Measurements from ENCODE around the gene INPP5B. TPM values are rescaled to one million over a fixed set of nuclear protein-coding genes. Genes with fewer than 3 reads are reported as not detected.

Gene INPP5B
- total and polyA plus RNA-seq, 9 of the 15 experiments (the other 6 are each of a cell fraction or from before 2014, with no cell fraction given): 14.1 to 28.7 (median 20.9) TPM

- TF ChIP-seq KDM4B (IDR thresholded peaks at IDR 0.05; ENCODE audit: borderline replicate concordance in 2 of 2, low read depth in 1 of 2) (peak in 1 of 2 experiments; percentile 99; a peak in 2 of 4 replicates), ZNF76 (CRISPR knock-in tag; IDR thresholded peaks at IDR 0.05; ENCODE audit: borderline replicate concordance) (peak; percentile 82; the same call in 1 of the 2 replicates), ZNF518B (CRISPR knock-in tag; IDR thresholded peaks at IDR 0.05) (no peak), MEIS2 (IDR thresholded peaks at IDR 0.05; ENCODE audit: partially characterized antibody) (no peak), HIVEP1 (CRISPR knock-in tag; IDR thresholded peaks at IDR 0.05) (no peak), ZKSCAN1 (IDR thresholded peaks at IDR 0.05; ENCODE audit: low read depth, low read length) (peak; percentile 57), ZNF282 (CRISPR knock-in tag; IDR thresholded peaks at IDR 0.05) (no peak), ZNF511 (CRISPR knock-in tag; IDR thresholded peaks at IDR 0.05) (peak; percentile 94), ATF4 (CRISPR knock-in tag; IDR thresholded peaks at IDR 0.05) (0 out of 2 replicates have a peak, but pooled peaks have one; percentile 45), KDM2B (CRISPR knock-in tag; IDR thresholded peaks at IDR 0.05) (peak; percentile 49; the same call in 1 of the 2 replicates), HDAC3 (IDR thresholded peaks at IDR 0.05; ENCODE audit: borderline replicate concordance, partially characterized antibody) (no peak), CCNT2 (IDR thresholded peaks at IDR 0.05; ENCODE audit: borderline replicate concordance, extremely low read depth, insufficient read length, low read depth, low read length) (peak; percentile 64), POLR2AphosphoS2 (IDR thresholded peaks at IDR 0.05; ENCODE audit: low read length) (peak; percentile 96), HNRNPL (IDR thresholded peaks at IDR 0.05; ENCODE audit: low read depth, low read length) (peak; percentile 85), XRCC3 (IDR thresholded peaks at IDR 0.05) (no peak), ZEB2 (IDR thresholded peaks at IDR 0.05) (0 out of 2 replicates have a peak, but pooled peaks have one; percentile 15), PML (IDR thresholded peaks at IDR 0.05; ENCODE audit: low read length) (peak; percentile 48), SMARCC2 (IDR thresholded peaks at IDR 0.05; ENCODE audit: low read depth) (no peak), PURB (CRISPR knock-in tag; IDR thresholded peaks at IDR 0.05; ENCODE audit: low read depth) (no peak), BCOR (IDR thresholded peaks at IDR 0.05) (0 out of 2 replicates have a peak, but pooled peaks have one; percentile 29), BMI1 (IDR thresholded peaks at IDR 0.05; ENCODE audit: low read length) (no peak)
- TF ChIP-seq, protein P1, sequence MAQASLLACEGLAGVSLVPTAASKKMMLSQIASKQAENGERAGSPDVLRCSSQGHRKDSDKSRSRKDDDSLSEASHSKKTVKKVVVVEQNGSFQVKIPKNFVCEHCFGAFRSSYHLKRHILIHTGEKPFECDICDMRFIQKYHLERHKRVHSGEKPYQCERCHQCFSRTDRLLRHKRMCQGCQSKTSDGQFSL (CRISPR knock-in tag; IDR thresholded peaks at IDR 0.05): peak; percentile 55; the same call in 1 of the 2 replicates
- TF ChIP-seq, protein P1 (tag; IDR thresholded peaks at IDR 0.05): no peak
Measured at GRCh38 chr1:37859507-37860345, 87.1 kb downstream of the INPP5B start, which contains the start of gene MTF1 (continued).

All from K562 (cell line).